Large intestine (tissue), 3 donors: Measurements from ENCODE around the gene PINK1. TPM values are rescaled to one million over a fixed set of nuclear protein-coding genes. Genes with fewer than 3 reads are reported as not detected.
A peak's percentile ranks its signal among the peaks of the same experiment; 100 is the strongest.

Experiments used
- DNase-seq, 2 donors: peaks; one replicate each; pipeline versions ENCODE4 v3.0.0 to v3.0.0-alpha.2; 2013
- H3K27ac ChIP-seq: one replicate; pipeline ENCODE4 v1.5.1; 2013; ENCODE audit warnings: low read length
- H3K27me3 ChIP-seq: 2 replicates; pipeline ENCODE4 v1.6.1; 2013; ENCODE audit warnings: low read length; ENCODE audit not compliant: control insufficient read depth, insufficient read depth
- H3K36me3 ChIP-seq: 2 replicates; pipeline ENCODE4 v1.6.1; 2013; ENCODE audit warnings: low read length; ENCODE audit not compliant: control insufficient read depth, insufficient read depth
- H3K4me1 ChIP-seq: one replicate; pipeline ENCODE4 v1.6.1; 2013; ENCODE audit warnings: low read length; ENCODE audit not compliant: control insufficient read depth, insufficient read depth
- H3K4me3 ChIP-seq: one replicate; pipeline ENCODE4 v1.5.1; 2013; ENCODE audit warnings: low read length
- H3K9me3 ChIP-seq: one replicate; pipeline ENCODE4 v1.6.1; 2013; ENCODE audit warnings: mild to moderate bottlenecking, low read depth, low read length, moderate library complexity; ENCODE audit not compliant: control insufficient read depth
- WGBS: methylation state at CpG from one replicate; pipeline ENCODE4 v1.1.5; 2013; ENCODE audit warnings: low lambda C conversion rate; ENCODE audit not compliant: insufficient coverage; 5-methylcytosine and 5-hydroxymethylcytosine counted together
- polyA plus RNA-seq: library from polyadenylated mRNA; unstranded; fragments of 120-200 nt; gene quantifications from one replicate; pipeline ENCODE4 v1.2.1, GENCODE V29; 2013

PINK1 gene
- polyA plus RNA-seq, 1 donor: 36.3 TPM

- peaks cover 14% of the 10 kb centered on the region for H3K27me3 ChIP-seq
- no peak for DNase-seq
- WGBS: 20% methylated on average over 1 of the region's 3 CpGs
- H3K4me1 ChIP-seq: no peaks in the 10 kb centered on the region
- H3K27ac ChIP-seq: no peak overlapping the region
- H3K36me3 ChIP-seq: no peaks in the 10 kb centered on the region
- no peak overlapping the region for H3K4me3 ChIP-seq
- no peaks in the 10 kb centered on the region for H3K9me3 ChIP-seq
These were observed 7.8 kb upstream of the PINK1 start for GRCh38 chr1:20625176-20626097.

GRCh38 chr1:20626098-20626427 lies 7.2 kb upstream of the PINK1 start:
- H3K4me3 ChIP-seq: no peak overlapping the region
- H3K36me3 ChIP-seq: no peaks in the 10 kb centered on the region
- H3K27ac ChIP-seq: no peak overlapping the region
- H3K9me3 ChIP-seq: no peaks in the 10 kb centered on the region
- WGBS: 64% methylated on average over 1 of the region's 1 CpG
- H3K4me1 ChIP-seq: no peaks in the 10 kb centered on the region
- no peak for DNase-seq
- peaks cover 16% of the 10 kb centered on the region for H3K27me3 ChIP-seq

- no peak overlapping the region for H3K27ac ChIP-seq
- no peak for DNase-seq
- H3K4me3 ChIP-seq: no peak overlapping the region
- H3K9me3 ChIP-seq: no peaks in the 10 kb centered on the region
- WGBS: 88% methylated on average over 1 of the region's 1 CpG
- H3K27me3 ChIP-seq: peaks cover 17% of the 10 kb centered on the region
- no peaks in the 10 kb centered on the region for H3K36me3 ChIP-seq
- H3K4me1 ChIP-seq: no peaks in the 10 kb centered on the region
These were observed 6.7 kb upstream of the PINK1 start for GRCh38 chr1:20626524-20626923.

GRCh38 chr1:20630729-20631128 lies 2.5 kb upstream of the PINK1 start:
- peaks cover 13% of the 10 kb centered on the region for H3K27me3 ChIP-seq
- H3K4me3 ChIP-seq: no peak overlapping the region
- no peak overlapping the region for H3K27ac ChIP-seq
- H3K9me3 ChIP-seq: no peaks in the 10 kb centered on the region
- no CpG with 5 or more reads among the region's 4 CpGs for WGBS
- DNase-seq: no peak
- H3K36me3 ChIP-seq: no peaks in the 10 kb centered on the region
- peaks cover 13% of the 10 kb centered on the region for H3K4me1 ChIP-seq

- no peak overlapping the region for H3K27ac ChIP-seq
- peaks cover 13% of the 10 kb centered on the region for H3K4me1 ChIP-seq
- peaks cover 4% of the 10 kb centered on the region for H3K36me3 ChIP-seq
- H3K27me3 ChIP-seq: peaks cover 7% of the 10 kb centered on the region
- DNase-seq: no peak
- no peaks in the 10 kb centered on the region for H3K9me3 ChIP-seq
- WGBS: no CpG with 5 or more reads among the region's 3 CpGs
- no peak overlapping the region for H3K4me3 ChIP-seq
These were observed 872 bp upstream of the PINK1 start for GRCh38 chr1:20632386-20632785.

GRCh38 chr1:20634065-20634593 lies 871 bp downstream of the PINK1 start:
- Histone ChIP-seq H3K4me1 (peaks cover 13% of the 10 kb centered on the region), H3K27ac (peak overlapping the region; percentile 8), H3K4me3 (peak overlapping the region; percentile 44), H3K9me3 (no peaks in the 10 kb centered on the region), H3K36me3 (peaks cover 21% of the 10 kb centered on the region), H3K27me3 (peaks cover 3% of the 10 kb centered on the region)
- DNase-seq: no peak
- WGBS: 0% methylated on average over 2 of the region's 11 CpGs

- H3K36me3 ChIP-seq: peaks cover 26% of the 10 kb centered on the region
- DNase-seq: peak; percentile 7 to 38
- no CpG with 5 or more reads among the region's 4 CpGs for WGBS
- peak overlapping the region; percentile 44 for H3K4me3 ChIP-seq
- H3K4me1 ChIP-seq: peaks cover 13% of the 10 kb centered on the region
- no peaks in the 10 kb centered on the region for H3K9me3 ChIP-seq
- H3K27ac ChIP-seq: peak overlapping the region; percentile 8
- peaks cover 3% of the 10 kb centered on the region for H3K27me3 ChIP-seq
These were observed 1.4 kb downstream of the PINK1 start for GRCh38 chr1:20634594-20635084.

GRCh38 chr1:20636785-20637347 lies 3.6 kb downstream of the PINK1 start:
- H3K27ac ChIP-seq: no peak overlapping the region
- H3K9me3 ChIP-seq: no peaks in the 10 kb centered on the region
- H3K4me3 ChIP-seq: no peak overlapping the region
- H3K27me3 ChIP-seq: no peaks in the 10 kb centered on the region
- no CpG with 5 or more reads among the region's 8 CpGs for WGBS
- H3K4me1 ChIP-seq: peaks cover 13% of the 10 kb centered on the region
- peaks cover 46% of the 10 kb centered on the region for H3K36me3 ChIP-seq
- DNase-seq: no peak

- Histone ChIP-seq H3K36me3 (peaks cover 74% of the 10 kb centered on the region), H3K4me3 (no peak overlapping the region), H3K27me3 (no peaks in the 10 kb centered on the region), H3K4me1 (no peaks in the 10 kb centered on the region), H3K9me3 (no peaks in the 10 kb centered on the region), H3K27ac (no peak overlapping the region)
- peak in 1 of 2 donors; percentile 34 for DNase-seq
- 60% methylated on average over 1 of the region's 6 CpGs for WGBS
These were observed 6.9 kb downstream of the PINK1 start for GRCh38 chr1:20640183-20640597.

GRCh38 chr1:20641975-20642374 lies 8.7 kb downstream of the PINK1 start:
- Histone ChIP-seq H3K27ac (no peak overlapping the region), H3K9me3 (no peaks in the 10 kb centered on the region), H3K27me3 (no peaks in the 10 kb centered on the region), H3K4me1 (no peaks in the 10 kb centered on the region), H3K4me3 (no peak overlapping the region), H3K36me3 (peaks cover 84% of the 10 kb centered on the region)
- 87% methylated on average over 3 of the region's 10 CpGs for WGBS
- DNase-seq: no peak
